Effector memory CD4-positive, alpha-beta T cell (primary cell): ENCODE measurements around the gene TRPC1.

ENCODE experiments used
- DNase-seq, 3 donors: peaks; one replicate each; pipeline ENCODE4 v3.0.0-alpha.2; 2020
- H3K27ac ChIP-seq: 2 replicates; pipeline ENCODE4 v1.7.0; 2013; ENCODE audit warnings: mild to moderate bottlenecking, low read length, moderate library complexity; ENCODE audit not compliant: insufficient read depth, poor library complexity, severe bottlenecking
- H3K27me3 ChIP-seq: replicated peaks from 2 replicates; pipeline ENCODE4 v1.7.0; 2013; ENCODE audit warnings: mild to moderate bottlenecking, low read length; ENCODE audit not compliant: insufficient read depth, control insufficient read depth, poor library complexity, severe bottlenecking
- H3K36me3 ChIP-seq: 2 replicates; pipeline ENCODE4 v1.7.0; 2013; ENCODE audit warnings: mild to moderate bottlenecking, low read length, moderate library complexity; ENCODE audit not compliant: control insufficient read depth, insufficient read depth
- H3K4me1 ChIP-seq: 2 replicates; pipeline ENCODE4 v1.7.0; 2013; ENCODE audit warnings: low read length, mild to moderate bottlenecking; ENCODE audit not compliant: control insufficient read depth, insufficient read depth, poor library complexity, severe bottlenecking
- H3K4me3 ChIP-seq: 2 replicates; pipeline ENCODE4 v1.7.0; 2013; ENCODE audit warnings: low read length, low read depth, mild to moderate bottlenecking; ENCODE audit not compliant: insufficient read depth, poor library complexity, severe bottlenecking
- H3K9me3 ChIP-seq: 2 replicates; pipeline ENCODE4 v1.7.0; 2013; ENCODE audit warnings: mild to moderate bottlenecking, low read length, moderate library complexity; ENCODE audit not compliant: control insufficient read depth

Gene TRPC1

GRCh38 chr3:142817897-142818296 lies 94.1 kb downstream of the TRPC1 start:
- H3K36me3 ChIP-seq, result no peaks in the 10 kb centered on the region
- no peaks in the 10 kb centered on the region for H3K9me3 ChIP-seq
- no peak overlapping the region for H3K4me3 ChIP-seq
- no peak for DNase-seq
- H3K27me3 ChIP-seq, result no peaks in the 10 kb centered on the region
- no peaks in the 10 kb centered on the region for H3K4me1 ChIP-seq
- H3K27ac ChIP-seq, result no peak overlapping the region

GRCh38 chr3:142818651-142819050 lies 94.8 kb downstream of the TRPC1 start:
- no peaks in the 10 kb centered on the region for H3K36me3 ChIP-seq
- H3K4me1 ChIP-seq, result no peaks in the 10 kb centered on the region
- H3K9me3 ChIP-seq, result no peaks in the 10 kb centered on the region
- H3K27me3 ChIP-seq, result no peaks in the 10 kb centered on the region
- no peak overlapping the region for H3K27ac ChIP-seq
- DNase-seq, result no peak
- no peak overlapping the region for H3K4me3 ChIP-seq

- Histone ChIP-seq H3K36me3 (no peaks in the 10 kb centered on the region), H3K9me3 (no peaks in the 10 kb centered on the region), H3K27me3 (no peaks in the 10 kb centered on the region), H3K27ac (no peak overlapping the region), H3K4me3 (no peak overlapping the region), H3K4me1 (no peaks in the 10 kb centered on the region)
- DNase-seq, result no peak
These were observed 95.3 kb downstream of the TRPC1 start for GRCh38 chr3:142819179-142819578.

- H3K4me3 ChIP-seq, result no peak overlapping the region
- peak; percentile 7 to 16 (median 14) for DNase-seq
- H3K36me3 ChIP-seq, result no peaks in the 10 kb centered on the region
- no peak overlapping the region for H3K27ac ChIP-seq
- no peaks in the 10 kb centered on the region for H3K4me1 ChIP-seq
- no peaks in the 10 kb centered on the region for H3K9me3 ChIP-seq
- no peaks in the 10 kb centered on the region for H3K27me3 ChIP-seq
These were observed 105.0 kb downstream of the TRPC1 start for GRCh38 chr3:142828703-142829305.

GRCh38 chr3:142837526-142837925 lies 113.7 kb downstream of the TRPC1 start:
- H3K27ac ChIP-seq, result no peak overlapping the region
- no peak for DNase-seq
- H3K4me1 ChIP-seq, result no peaks in the 10 kb centered on the region
- H3K27me3 ChIP-seq, result no peaks in the 10 kb centered on the region
- no peaks in the 10 kb centered on the region for H3K36me3 ChIP-seq
- H3K4me3 ChIP-seq, result no peak overlapping the region
- no peaks in the 10 kb centered on the region for H3K9me3 ChIP-seq

- H3K36me3 ChIP-seq, result no peaks in the 10 kb centered on the region
- H3K9me3 ChIP-seq, result no peaks in the 10 kb centered on the region
- DNase-seq, result no peak
- no peaks in the 10 kb centered on the region for H3K27me3 ChIP-seq
- H3K4me3 ChIP-seq, result no peak overlapping the region
- no peaks in the 10 kb centered on the region for H3K4me1 ChIP-seq
- no peak overlapping the region for H3K27ac ChIP-seq
These were observed 116.0 kb downstream of the TRPC1 start for GRCh38 chr3:142839831-142840230.

- Histone ChIP-seq H3K4me1 (no peaks in the 10 kb centered on the region), H3K36me3 (no peaks in the 10 kb centered on the region), H3K27me3 (no peaks in the 10 kb centered on the region), H3K27ac (no peak overlapping the region), H3K9me3 (no peaks in the 10 kb centered on the region), H3K4me3 (no peak overlapping the region)
- DNase-seq, result no peak
These were observed 120.6 kb downstream of the TRPC1 start for GRCh38 chr3:142844339-142844977.

- Histone ChIP-seq H3K4me3 (no peak overlapping the region), H3K27me3 (no peaks in the 10 kb centered on the region), H3K36me3 (no peaks in the 10 kb centered on the region), H3K4me1 (no peaks in the 10 kb centered on the region), H3K27ac (no peak overlapping the region), H3K9me3 (no peaks in the 10 kb centered on the region)
- no peak for DNase-seq
These were observed 123.1 kb downstream of the TRPC1 start for GRCh38 chr3:142846779-142847577.

GRCh38 chr3:142849148-142849547 lies 125.3 kb downstream of the TRPC1 start:
- DNase-seq, result no peak
- no peak overlapping the region for H3K27ac ChIP-seq
- H3K9me3 ChIP-seq, result no peaks in the 10 kb centered on the region
- H3K36me3 ChIP-seq, result no peaks in the 10 kb centered on the region
- no peaks in the 10 kb centered on the region for H3K4me1 ChIP-seq
- no peaks in the 10 kb centered on the region for H3K27me3 ChIP-seq
- no peak overlapping the region for H3K4me3 ChIP-seq

- no peaks in the 10 kb centered on the region for H3K36me3 ChIP-seq
- no peak for DNase-seq
- no peak overlapping the region for H3K4me3 ChIP-seq
- H3K4me1 ChIP-seq, result no peaks in the 10 kb centered on the region
- no peak overlapping the region for H3K27ac ChIP-seq
- H3K9me3 ChIP-seq, result no peaks in the 10 kb centered on the region
- no peaks in the 10 kb centered on the region for H3K27me3 ChIP-seq
These were observed 126.7 kb downstream of the TRPC1 start for GRCh38 chr3:142850395-142851023.
